ENCODE results near the gene MTMR12.

- TF ChIP-seq, protein P1, sequence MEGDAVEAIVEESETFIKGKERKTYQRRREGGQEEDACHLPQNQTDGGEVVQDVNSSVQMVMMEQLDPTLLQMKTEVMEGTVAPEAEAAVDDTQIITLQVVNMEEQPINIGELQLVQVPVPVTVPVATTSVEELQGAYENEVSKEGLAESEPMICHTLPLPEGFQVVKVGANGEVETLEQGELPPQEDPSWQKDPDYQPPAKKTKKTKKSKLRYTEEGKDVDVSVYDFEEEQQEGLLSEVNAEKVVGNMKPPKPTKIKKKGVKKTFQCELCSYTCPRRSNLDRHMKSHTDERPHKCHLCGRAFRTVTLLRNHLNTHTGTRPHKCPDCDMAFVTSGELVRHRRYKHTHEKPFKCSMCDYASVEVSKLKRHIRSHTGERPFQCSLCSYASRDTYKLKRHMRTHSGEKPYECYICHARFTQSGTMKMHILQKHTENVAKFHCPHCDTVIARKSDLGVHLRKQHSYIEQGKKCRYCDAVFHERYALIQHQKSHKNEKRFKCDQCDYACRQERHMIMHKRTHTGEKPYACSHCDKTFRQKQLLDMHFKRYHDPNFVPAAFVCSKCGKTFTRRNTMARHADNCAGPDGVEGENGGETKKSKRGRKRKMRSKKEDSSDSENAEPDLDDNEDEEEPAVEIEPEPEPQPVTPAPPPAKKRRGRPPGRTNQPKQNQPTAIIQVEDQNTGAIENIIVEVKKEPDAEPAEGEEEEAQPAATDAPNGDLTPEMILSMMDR (conservative IDR thresholded peaks at IDR 0.05) = no peak
- TF ChIP-seq EZH2 (IDR thresholded peaks at IDR 0.05; ENCODE audit: low read depth) = no peak
These were observed 83.9 kb downstream of the MTMR12 start for GRCh38 chr5:32228816-32229215.
